ENCODE measurements around the gene MARCHF2. TPM values are rescaled to one million over a fixed set of nuclear protein-coding genes. Genes with fewer than 3 reads are reported as not detected.

The MARCHF2 gene
- total and polyA plus RNA-seq, 4 donors, result 26.7 to 81.5 (median 47.8) TPM

- ATAC-seq (ENCODE audit: insufficient read depth, low FRiP score), result no peak
- Histone ChIP-seq H3K27ac (ENCODE audit: low read depth in 1 of 2, low read length in 1 of 2) (no peak overlapping the region), H3K9ac (ENCODE audit: insufficient read depth in 1 of 2, low read length in 2 of 2) (no peak overlapping the region), H3K9me3 (ENCODE audit: control insufficient read depth in 4 of 4, insufficient read depth in 3 of 4, low read length in 3 of 4) (no peaks in the 10 kb centered on the region), H3K4me1 (ENCODE audit: control insufficient read depth in 5 of 5, insufficient read depth in 5 of 5, low read length in 5 of 5) (peaks cover 0 to 17% (median 5%) of the 10 kb centered on the region in 5 donors), H3K4me3 (no peak overlapping the region), H3K27me3 (ENCODE audit: control insufficient read depth in 3 of 3, insufficient read depth in 3 of 3, low read length in 2 of 3) (no peaks in the 10 kb centered on the region), H3K36me3 (ENCODE audit: control insufficient read depth in 4 of 4, insufficient read depth in 4 of 4, low read length in 4 of 4) (peaks cover 4 to 38% (median 18%) of the 10 kb centered on the region in 4 donors)
- no peak for TF ChIP-seq CTCF (IDR thresholded peaks at IDR 0.05; ENCODE audit: control extremely low read depth, extremely low read depth)
- 92 to 96% methylated on average over 34 of the region's 34 CpGs for WGBS, 2 donors
- DNase-seq, result no peak
Observed at GRCh38 chr19:8399681-8400188, 13.4 kb upstream of the MARCHF2 start.

GRCh38 chr19:8401981-8402411 lies 11.1 kb upstream of the MARCHF2 start:
- no peaks in the 10 kb centered on the region for H3K9me3 ChIP-seq (ENCODE audit: control insufficient read depth in 4 of 4, insufficient read depth in 3 of 4, low read length in 3 of 4)
- peaks cover 0 to 9% (median 5%) of the 10 kb centered on the region in 5 donors for H3K4me1 ChIP-seq (ENCODE audit: control insufficient read depth in 5 of 5, insufficient read depth in 5 of 5, low read length in 5 of 5)
- WGBS, 2 donors, result 96 to 97% methylated on average over 21 of the region's 21 CpGs
- no peak overlapping the region for H3K4me3 ChIP-seq
- H3K27ac ChIP-seq (ENCODE audit: low read depth in 1 of 2, low read length in 1 of 2), result no peak overlapping the region
- DNase-seq (no peak), ATAC-seq (ENCODE audit: insufficient read depth, low FRiP score) (no peak)
- peaks cover 4 to 45% (median 22%) of the 10 kb centered on the region in 4 donors for H3K36me3 ChIP-seq (ENCODE audit: control insufficient read depth in 4 of 4, insufficient read depth in 4 of 4, low read length in 4 of 4)
- H3K27me3 ChIP-seq (ENCODE audit: control insufficient read depth in 3 of 3, insufficient read depth in 3 of 3, low read length in 2 of 3), result no peaks in the 10 kb centered on the region
- no peak for TF ChIP-seq CTCF (IDR thresholded peaks at IDR 0.05; ENCODE audit: control extremely low read depth, extremely low read depth)
- H3K9ac ChIP-seq (ENCODE audit: insufficient read depth in 1 of 2, low read length in 2 of 2), result no peak overlapping the region

GRCh38 chr19:8403098-8403819 lies 9.8 kb upstream of the MARCHF2 start:
- DNase-seq, result no peak
- no peak for ATAC-seq (ENCODE audit: insufficient read depth, low FRiP score)
- no peak for TF ChIP-seq CTCF (IDR thresholded peaks at IDR 0.05; ENCODE audit: control extremely low read depth, extremely low read depth)
- Histone ChIP-seq H3K4me1 (ENCODE audit: control insufficient read depth in 5 of 5, insufficient read depth in 5 of 5, low read length in 5 of 5) (peaks cover 0 to under 1% (median 0%) of the 10 kb centered on the region in 5 donors), H3K27me3 (ENCODE audit: control insufficient read depth in 3 of 3, insufficient read depth in 3 of 3, low read length in 2 of 3) (no peaks in the 10 kb centered on the region), H3K27ac (ENCODE audit: low read depth in 1 of 2, low read length in 1 of 2) (no peak overlapping the region), H3K9me3 (ENCODE audit: control insufficient read depth in 4 of 4, insufficient read depth in 3 of 4, low read length in 3 of 4) (no peaks in the 10 kb centered on the region), H3K4me3 (no peak overlapping the region), H3K36me3 (ENCODE audit: control insufficient read depth in 4 of 4, insufficient read depth in 4 of 4, low read length in 4 of 4) (peaks cover 4 to 45% (median 22%) of the 10 kb centered on the region in 4 donors), H3K9ac (ENCODE audit: insufficient read depth in 1 of 2, low read length in 2 of 2) (no peak overlapping the region)
- WGBS, 2 donors, result 91 to 95% methylated on average over 35 to 44 of the region's 44 CpGs

Data from lung (tissue), 12 donors.